ENCODE results near the gene HGFAC.

The HGFAC gene

DNA sequence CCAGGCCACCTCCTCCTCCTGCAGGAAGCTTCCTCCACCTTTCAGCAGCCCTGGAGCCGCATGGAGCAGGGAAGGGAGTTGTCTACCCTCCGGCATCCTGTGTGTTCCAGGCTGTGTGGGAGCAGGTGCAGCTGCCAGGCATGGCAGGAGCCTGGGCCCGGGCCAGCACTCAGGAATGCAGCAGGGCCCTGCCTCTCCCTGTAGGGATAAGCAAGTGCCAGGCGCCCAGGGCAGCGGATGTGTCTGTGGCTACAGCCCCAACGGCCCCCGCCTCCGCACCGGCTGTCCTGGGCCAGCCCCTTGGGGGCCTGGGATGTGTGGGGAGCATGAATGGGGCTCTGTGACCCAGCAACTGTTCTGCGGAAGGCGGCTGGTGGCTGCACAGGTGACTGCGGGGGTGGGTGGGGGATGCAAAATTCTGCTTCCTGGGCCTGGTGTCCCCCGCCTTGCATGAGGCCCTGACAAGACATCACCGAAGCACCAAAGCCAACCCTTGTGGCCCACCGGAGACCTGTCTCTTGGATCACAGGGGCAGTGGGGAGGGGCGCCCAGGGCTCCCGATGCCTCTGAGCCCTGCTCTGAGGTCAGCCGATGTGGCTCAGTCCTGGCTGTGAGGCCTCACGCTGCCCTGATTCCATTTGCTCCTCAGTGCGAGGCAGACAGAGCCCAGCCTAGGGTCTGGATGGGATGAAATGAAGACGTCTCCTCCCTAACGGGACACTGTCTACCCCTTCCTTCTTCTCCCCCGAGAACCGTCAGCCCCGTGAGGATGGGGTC lies 19.9 kb downstream of the HGFAC start:
- DNase-seq (ENCODE audit: low read depth in 2 of 2) = no peak

DNA sequence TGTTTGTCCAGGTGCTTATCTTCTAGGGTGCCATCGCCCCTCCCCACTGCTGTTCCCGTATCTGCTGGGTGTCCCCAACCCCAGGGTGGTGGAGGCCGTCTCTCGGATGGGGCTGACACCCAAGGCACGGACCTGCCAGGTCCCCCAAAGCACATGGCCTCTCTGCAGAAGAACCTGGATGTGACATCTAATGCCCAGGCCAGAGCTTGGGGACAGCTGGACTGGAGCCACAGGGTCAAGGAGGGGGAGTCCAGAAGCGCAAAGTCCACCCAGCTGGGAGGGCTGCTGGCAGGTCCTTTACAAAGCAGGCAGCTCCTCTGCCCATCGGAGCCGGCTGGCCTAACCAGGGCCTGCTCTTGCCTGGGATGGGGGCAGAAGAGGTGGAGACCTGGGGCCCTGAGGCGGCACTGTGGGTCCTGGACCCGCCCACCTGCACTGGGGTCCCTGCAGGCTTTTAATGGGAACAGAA lies 20.6 kb downstream of the HGFAC start:
- DNase-seq (ENCODE audit: low read depth in 2 of 2) = no peak

DNA sequence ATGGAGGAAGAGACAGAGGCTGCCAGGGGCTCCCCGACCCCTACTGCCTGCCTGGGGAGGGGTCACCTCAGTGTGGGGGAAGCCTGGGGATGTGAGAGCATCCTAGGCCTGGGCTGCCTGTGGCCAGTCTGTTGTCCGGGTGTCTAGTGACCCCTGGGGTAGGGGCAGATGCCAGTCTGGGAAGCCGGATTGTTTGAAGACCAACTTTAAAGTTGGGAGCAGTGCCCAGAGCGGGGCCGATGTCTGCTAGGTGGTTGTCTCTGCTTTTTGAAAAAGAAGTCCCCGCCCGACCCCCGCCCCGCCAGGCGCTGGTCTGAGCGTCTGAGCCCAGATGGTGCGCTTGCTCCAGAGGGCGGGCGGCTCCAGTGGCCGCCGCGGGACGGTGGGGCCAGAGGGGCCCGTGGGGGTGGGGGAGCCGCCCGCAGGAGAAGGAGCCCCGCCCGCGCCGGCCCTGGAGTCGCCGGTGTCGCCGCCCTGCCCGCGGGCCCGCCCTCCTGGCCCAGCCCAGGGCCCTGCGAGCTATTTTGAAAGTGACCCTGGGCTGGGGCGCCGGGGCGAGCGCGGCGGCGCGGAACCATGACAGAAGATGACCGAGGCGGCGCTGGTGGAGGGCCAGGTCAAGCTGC lies 21.1 kb downstream of the HGFAC start, which contains the start of gene DOK7:
Gene DOK7 (plus strand): TSS at position 517 of the 626 bp plus-strand sequence. CDS start 70 bp downstream, at position 587.
- no peak for DNase-seq (ENCODE audit: low read depth in 2 of 2)

DNA sequence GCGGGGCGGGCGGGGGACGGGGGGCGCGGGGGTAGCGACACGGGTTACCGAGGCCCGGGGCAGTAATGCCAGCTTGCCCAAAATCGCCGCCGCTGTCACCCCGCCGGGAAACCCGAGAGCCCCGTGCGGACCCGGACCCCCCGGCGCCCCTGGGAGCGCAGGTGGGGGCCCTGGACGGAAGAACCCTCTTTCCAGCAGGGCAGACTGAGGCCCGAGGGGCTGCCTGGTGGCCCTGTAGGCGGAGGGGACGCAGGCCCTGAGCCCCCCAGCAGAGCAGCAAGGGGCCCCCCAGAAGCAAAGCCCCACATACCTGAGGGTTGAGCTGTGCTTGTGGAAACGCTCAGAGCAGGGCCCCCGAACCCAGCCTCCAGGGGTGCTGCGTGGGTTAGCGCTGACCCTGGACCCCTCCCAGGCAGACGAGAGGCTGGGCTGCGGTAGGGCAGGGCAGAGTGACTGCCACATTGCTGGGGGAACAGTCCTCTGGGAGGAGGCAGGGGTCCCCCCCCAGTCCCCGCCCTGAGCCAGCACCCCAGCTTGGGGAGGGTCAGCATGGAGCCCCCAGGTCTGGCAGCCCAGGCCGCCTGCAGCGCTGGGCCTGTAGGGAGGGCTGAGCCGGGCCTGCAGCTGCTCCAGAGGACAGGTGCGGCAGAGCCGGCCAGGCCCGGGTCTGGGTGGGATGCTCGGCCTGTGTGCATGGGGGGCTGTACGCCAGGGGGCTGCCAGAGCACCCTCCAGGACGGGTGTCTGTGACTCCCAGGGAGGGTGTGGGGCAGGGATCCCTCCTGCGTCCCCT lies 22.0 kb downstream of the HGFAC start:
- DNase-seq (ENCODE audit: low read depth in 2 of 2) = no peak

DNA sequence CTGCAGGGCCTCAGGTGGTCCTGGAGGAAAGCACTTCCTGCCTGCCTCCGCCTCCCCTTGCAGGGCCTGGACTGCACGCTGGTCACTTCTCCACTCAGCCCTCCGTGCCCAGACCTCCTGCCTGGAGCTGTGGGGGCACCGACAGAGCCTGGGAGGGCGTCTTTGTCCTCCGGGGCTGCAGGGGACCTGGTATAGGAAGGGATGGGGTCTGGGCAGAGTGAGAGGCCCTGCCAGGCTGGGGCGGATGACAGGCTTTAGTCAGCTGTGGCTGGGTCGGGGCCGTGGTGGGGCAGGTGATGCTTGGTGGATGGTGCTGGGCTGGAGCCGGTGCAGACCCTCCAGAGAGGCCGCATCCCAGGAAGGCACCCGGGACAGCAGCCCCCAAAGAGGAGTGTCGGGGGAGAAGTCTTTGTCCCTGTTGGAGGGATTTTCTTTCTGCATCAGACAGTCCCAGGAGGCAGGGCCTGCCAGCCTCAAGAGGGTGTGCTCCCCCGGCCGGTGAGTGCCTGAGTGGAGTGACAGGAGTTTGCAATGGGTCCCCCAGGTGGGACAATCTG lies 22.7 kb downstream of the HGFAC start:
- DNase-seq (ENCODE audit: low read depth in 2 of 2) = no peak

DNA sequence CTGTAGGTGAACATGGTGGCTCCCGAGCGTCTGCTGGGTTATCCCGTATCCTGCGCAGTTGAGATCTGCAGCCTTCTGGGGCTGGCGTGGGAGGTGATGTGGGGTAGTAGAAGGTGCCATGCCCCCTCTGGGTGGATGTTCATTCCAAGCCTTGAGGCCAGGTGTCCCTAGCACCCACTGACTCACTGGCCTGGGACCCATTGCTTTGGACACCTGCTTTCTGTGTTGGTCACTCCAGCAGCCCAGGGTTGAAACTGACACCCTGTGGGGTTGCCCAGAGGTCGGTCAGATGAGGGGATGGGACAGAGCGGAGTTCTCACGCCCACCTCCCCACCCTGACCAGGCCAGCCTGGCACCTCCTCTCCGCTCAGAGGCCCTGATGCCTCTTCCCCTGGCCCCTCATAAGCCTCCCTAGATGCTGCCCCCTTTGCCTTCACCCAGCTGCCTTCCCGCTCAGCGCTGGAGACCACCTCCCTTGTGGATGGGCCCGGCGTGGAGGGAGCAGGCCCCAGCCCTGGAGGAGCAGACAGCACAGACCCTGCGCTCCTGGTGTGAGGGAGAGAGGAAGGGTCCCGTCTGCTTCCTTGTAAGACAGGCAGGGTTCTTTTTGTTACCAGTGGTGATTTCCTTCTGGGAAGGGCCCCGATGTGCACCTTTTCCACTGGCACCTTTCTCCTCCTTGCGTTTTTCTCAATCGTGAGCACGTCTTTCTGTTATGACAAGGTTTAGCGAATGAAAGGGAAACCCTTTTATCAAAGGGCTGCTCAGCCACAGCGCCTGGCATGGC lies 23.3 kb downstream of the HGFAC start:
- no peak for DNase-seq (ENCODE audit: low read depth in 2 of 2)

DNA sequence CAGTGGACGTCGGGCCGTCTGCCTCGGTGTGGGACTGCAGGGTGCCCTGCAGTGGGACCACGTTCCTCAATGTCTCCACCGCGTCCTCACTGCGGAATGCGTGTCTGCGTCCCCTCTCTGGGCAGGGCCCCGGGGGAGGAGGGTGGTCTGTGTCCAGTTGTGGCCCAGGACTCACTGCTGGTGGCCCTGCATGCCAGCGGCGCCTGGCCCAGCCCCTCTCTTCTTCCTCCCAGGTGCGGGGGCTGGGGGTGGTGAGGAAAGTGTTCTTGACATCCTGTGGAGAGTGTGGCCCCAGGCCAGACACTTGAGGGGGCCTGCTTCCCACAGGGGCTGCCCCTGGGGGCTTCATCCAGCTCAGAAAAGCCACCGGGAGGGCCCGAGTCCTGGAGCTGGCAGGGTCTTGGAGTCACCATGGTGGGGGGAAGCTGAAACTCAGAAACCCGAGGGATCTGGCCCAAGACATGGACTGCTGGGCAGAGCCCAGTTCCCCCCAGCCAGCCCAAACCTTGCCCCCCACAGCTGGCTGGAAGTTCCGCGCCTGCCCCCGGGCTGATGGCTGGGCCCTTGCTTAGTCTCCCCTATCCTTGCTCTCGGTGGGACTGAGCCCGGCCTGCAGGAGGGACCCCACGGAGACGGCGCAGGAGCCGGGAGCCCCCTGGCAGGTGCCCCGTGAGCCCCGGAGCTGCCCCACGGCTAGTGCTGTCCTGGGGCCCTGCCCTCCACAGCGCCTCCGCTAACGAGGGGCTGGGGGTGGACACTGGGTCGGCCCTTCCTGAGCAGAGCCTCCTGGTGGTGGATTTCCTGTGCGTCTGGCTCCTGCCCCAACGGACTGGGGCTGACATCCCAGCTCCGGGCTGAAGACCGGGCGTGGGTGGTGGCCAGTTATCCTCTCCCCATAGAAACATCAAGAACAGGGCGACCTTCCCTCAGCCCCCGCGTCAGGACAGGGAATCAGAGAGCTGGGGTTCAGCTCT lies 24.2 kb downstream of the HGFAC start:
- no peak for DNase-seq (ENCODE audit: low read depth in 2 of 2)

DNA sequence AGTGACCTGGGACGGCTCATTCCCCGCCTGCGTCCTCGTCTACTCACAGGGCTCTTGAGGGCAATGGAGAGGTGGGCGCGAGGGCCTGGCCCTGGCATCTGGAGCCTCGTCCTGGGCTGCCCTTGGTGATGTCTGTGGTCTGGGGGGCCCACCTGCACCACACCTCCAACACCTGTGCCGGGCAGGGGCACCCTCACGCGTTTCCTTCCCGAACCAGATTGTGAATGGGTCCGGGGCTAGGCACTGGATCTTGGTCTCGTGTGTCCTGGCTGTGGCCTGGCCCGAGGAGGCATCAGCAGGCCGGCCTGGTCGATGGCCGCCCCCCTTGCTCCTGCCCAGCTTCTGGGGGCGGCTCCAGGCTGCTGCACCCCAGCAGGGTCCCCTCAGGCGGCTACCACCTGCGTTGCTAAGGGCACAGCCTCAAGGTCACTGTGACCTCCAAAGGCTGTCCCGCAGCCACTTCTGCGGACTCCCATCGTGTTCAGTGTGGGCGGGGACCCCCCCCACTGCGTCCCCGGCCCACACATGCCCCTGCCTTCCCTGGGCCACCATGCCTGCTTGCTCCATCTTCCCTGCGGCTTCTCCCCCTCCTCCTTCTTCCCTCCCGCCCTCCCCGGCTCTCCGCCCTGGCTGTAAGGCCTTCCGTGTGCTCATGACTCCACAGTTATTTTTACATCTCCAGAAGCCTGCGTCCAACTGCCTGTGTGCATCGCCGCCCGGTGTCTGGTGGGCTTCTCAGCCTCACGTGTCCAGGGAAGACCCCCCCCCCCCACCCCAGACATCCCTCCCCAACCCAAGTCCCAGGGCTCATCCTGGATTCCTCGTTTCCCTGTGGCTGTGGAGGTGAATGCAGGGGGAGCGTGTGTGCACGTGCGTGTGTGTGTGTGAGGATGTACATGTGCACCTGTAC lies 25.2 kb downstream of the HGFAC start:
- no peak for DNase-seq (ENCODE audit: low read depth in 2 of 2)

DNA sequence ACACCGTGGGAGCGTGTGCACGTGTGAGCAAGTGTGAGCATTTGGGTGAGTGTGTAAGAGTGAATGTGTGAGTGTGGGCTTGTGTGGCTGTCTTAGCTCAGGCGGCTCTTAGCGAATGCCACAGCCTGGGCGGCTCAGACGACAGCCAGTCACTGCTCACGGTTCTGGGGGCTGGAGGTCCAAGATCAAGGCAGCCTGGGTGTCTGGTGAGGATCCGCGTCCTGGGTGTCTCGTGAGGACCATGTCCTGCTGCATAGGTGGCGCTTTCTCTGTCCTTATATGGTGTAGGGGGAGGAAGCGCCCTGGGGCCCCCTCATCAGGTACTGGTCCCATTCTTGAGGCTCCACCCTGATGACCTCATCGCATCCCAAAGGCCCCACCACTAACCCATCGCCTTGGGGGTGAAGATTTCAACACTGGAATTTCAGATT lies 25.8 kb downstream of the HGFAC start:
- no peak for DNase-seq (ENCODE audit: low read depth in 2 of 2)

DNA sequence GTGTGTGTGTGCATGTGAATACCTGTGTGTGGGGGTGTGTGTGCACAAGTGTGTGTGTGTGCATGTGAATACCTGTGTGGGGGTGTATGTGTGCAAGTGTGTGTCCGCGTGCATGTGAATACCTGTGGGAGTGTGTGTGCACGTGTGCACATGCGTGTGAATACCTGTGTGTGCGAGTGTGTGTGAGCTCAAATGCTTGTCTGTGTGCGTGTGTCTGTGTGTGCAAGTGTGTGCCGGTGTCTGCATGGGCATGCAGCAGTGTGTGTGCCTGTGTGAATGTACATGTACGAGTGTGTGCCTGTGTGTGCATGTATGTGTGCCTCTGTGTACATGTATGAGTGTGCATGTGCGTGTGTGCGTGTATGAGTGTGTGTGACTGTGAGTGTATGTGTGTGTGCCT lies 26.4 kb downstream of the HGFAC start:
- DNase-seq (ENCODE audit: low read depth in 2 of 2) = no peak

DNA sequence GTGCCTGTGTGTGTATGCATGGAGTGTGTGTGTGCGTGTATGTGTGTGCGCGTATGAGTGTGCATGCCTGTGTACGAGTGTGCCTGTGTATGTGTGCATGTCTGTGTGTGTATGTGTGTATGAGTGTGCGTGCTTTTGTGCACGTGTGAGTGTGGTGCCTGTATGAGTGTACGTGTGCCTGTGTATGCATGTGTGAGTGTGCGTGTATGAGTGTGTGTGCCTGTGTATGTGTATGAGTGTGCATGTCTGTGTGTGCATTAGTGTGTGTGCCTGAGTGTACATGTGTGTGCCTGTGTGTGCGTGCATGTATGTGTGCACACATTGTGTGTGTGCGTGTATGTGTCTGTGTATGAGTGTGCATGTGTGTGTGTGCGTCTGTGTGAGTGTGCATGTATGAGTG lies 27.0 kb downstream of the HGFAC start:
- DNase-seq (ENCODE audit: low read depth in 2 of 2) = no peak

DNA sequence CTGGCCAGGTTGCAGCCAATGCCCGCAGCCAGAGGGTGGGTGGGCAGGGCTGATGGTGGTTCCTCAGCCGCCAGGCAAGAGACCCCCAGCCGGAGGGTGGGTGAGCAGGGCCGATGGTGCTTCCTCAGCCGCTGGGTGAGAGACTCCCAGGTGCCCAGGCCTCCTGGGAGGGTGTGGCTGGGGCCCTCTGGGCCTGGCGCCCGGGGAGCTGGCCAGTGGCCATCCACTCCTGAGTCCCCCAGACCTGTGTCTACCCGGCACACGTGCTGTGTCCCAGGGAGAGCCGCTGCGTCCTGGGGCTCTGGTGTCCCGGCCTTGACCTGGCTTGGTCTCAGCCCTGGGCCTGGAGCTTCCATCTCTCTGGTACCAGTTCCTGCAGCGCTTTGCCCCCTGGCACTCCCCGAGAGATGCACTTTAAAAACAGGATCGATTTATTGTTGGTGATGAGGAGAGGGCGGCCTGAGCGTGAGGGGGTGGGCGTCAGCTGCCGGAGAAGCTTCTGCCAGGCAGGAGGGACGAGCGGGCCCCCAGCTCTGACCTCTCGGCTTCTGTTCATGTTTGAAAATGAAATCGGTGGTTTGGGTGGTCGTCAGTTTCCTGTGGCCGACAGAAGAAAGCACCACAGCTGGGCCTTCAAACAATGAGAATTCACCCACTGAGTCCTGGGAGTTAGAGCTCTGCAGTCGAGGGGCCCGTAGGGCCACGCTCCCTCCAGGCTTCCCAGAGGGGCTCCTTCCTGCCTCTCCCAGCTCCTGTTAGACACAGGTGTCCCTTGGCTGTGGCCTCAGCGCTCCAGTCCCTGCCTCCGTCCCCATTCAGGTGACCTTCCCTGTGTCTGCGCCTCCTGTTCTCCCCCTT lies 27.8 kb downstream of the HGFAC start:
- DNase-seq (ENCODE audit: low read depth in 2 of 2) = no peak

DNA sequence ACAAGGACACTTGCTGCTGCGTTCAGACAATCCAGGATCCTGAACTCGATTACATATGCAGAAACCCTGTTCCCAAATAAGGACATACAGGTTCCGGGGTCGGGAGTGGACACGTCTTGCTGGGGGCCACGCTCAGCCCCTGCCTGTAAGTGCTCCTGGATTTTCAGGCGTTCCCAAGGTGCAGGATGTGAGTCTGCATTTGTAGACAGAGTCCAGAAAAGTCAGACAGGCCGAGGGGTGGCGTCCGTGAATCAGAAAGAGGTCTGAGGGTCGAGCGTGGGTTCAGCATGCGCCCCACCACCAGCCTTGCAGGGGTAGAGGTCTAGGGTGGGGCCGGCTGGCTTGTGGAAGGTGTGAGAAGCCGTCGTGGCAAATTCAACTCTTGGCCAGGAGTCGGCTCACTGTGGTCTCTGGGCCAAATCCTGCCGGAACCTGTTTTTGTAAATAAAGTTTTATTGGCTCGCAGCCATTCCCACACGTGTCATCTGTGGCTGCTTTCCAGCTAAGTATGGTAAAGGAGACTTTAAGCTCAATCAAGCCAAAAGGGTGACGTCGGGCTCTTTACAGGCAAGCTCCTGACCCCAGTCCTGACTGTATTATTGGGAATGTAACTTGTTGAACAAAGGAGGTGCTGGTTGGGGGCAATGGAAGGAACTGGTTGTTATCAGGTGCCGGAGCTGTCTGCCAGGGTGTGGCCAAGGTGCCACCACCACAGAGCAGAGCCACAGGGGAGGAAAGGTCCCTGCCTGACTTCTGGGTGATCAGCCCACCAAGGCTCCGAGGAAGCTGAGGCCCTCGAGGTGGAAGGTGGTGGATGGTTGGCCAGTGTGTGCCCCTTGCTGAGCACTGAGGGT lies 28.7 kb downstream of the HGFAC start:
- no peak for DNase-seq (ENCODE audit: low read depth in 2 of 2)

DNA sequence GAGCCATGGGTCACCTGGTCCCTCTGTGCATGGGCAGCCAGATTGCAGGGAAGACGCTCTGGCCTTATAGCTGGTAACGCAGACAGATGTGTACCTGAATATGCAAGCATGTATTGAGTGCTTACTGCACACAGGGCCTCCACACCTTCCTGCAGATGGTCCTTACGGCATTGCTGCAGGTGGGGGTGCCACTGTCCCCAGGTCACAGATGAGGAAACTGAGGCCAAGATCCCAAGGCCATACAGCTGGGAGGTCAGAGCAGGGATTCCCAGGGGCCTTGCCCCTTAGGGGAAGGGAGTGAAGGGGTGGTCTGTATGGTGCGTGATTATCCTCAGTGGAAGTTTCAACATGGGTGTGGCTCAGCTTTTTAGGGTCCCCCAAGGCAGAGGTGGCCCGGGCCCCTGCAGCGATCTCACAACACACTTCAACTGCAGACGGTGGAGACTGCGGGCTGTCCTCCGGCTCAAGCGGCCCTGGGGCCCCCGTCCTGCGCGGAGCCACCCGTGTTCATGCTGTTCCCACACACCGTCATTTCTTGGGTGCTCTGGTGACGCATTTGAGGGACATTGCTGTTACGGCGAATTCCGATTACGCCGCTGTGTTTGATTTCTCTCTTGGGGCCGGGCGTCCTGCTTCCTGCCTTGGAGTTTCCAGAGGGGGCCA lies 29.5 kb downstream of the HGFAC start:
- no peak for DNase-seq (ENCODE audit: low read depth in 2 of 2)

DNA sequence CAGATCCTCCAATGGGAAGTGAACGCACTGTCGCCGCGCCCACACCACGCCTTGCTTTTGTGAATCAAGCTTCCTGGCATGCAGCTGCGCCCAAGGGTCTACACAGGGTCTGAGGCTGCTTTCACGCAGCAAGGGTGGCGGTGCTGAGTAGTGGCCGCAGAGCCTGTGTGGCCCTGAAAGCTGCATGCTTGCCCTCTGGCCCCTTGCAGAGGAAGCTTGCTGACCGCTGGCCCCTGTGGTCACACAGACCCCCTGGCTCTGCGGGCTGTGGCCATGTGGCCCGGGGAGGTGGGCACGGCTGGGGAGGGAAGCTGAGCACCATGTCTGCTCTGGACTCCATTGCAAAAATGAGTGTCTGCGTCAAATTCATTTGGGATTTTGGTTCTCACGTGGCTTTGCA lies 30.1 kb downstream of the HGFAC start:
- no peak for DNase-seq (ENCODE audit: low read depth in 2 of 2)

DNA sequence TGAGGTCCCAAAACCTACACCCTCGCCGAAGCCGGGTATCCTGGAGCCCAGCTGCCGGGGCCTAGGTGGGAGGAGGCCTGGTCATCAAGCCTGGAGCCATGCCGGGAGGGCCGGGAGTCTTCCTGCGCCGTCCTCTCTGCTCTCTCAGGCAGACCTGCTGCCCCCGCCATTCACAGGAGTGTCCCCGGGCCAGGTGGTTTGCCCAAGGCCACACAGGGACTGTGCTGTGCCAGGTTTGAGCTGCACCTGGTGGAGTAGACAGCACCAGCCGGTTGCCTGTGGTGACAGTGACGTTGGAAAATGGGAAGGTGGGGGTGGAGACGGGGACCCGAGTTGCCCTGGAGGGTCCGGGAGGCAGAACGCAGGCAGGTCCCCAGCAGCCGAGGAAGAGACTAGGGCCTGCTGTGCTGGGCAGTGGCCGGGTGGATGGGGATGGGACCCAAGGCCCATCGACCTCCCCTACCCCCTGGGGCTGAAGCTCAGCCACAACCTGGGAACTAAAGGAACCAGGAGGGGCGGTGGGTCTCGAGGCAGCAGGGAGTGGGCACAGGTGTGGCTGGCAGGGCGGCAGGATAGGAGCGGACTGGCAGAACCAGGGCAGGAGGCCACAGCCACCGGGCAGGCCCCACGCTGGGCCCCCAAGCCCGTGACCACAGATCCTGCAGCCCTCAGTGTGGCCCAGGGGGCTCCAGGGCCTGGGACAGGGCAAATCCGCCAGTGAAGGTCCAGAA lies 30.8 kb downstream of the HGFAC start:
- no peak for DNase-seq (ENCODE audit: low read depth in 2 of 2)
